Upper lobe of right lung (tissue), 1 donor: Measurements from ENCODE around the gene RPS13. TPM values are rescaled to one million over a fixed set of nuclear protein-coding genes. Genes with fewer than 3 reads are reported as not detected.
"Not testable (repeated sequence)": the region's sequence is repeated elsewhere in the genome, so short reads cannot be mapped to it uniquely, and the experiment has no call there.

Experiments used
- ATAC-seq: fragments of 200-7000 bp; cut with Tn5 transposase; one replicate; pipeline ENCODE4 v1.9.1; 2020; ENCODE audit warnings: mild to moderate bottlenecking, moderate library complexity
- DNase-seq: peaks from one replicate; pipeline ENCODE4 v3.0.0-alpha.2; 2020
- H3K27ac ChIP-seq: fragments of 200-600 bp; one replicate; pipeline ENCODE4 v1.8.0; 2022
- H3K27me3 ChIP-seq: fragments of 200-600 bp; one replicate; pipeline ENCODE4 v1.8.0; 2022; ENCODE audit warnings: mild to moderate bottlenecking
- H3K36me3 ChIP-seq: fragments of 200-600 bp; one replicate; pipeline ENCODE4 v1.8.0; 2022
- H3K4me1 ChIP-seq: fragments of 200-600 bp; one replicate; pipeline ENCODE4 v1.8.0; 2022
- H3K4me3 ChIP-seq: fragments of 200-600 bp; one replicate; pipeline ENCODE4 v1.8.0; 2022; ENCODE audit warnings: mild to moderate bottlenecking
- H3K9me3 ChIP-seq: fragments of 200-600 bp; one replicate; pipeline ENCODE4 v1.8.0; 2022
- CTCF ChIP-seq: fragments of 200-600 bp; IDR thresholded peaks from one replicate; pipeline ENCODE4 v1.8.0; 2022; ENCODE audit warnings: antibody characterized with exemption
- intact Hi-C: fragments of 100-400 bp; cut with DNase I; formaldehyde crosslinking; loops from one replicate; pipeline ENCODE4 v1.11.0; 2022
- total RNA-seq: library from RNA; stranded (reverse); fragmentation: NEBNext Ultra II Directional; extraction: Animal tissue kit (Norgen Biotek cat#: 25700); gene quantifications from one replicate; pipeline ENCODE4 v1.2.1, GENCODE V29; 2021
- donor health status: DM: no; HTN: yes; CAD: no; lungs with severe emphysema.

Gene RPS13
- total RNA-seq, 1 donor from 2014 or later, result 755 TPM

GRCh38 chr11:17046690-17047089 lies 30.8 kb downstream of the RPS13 start:
- no peaks in the 10 kb centered on the region for H3K27me3 ChIP-seq
- TF ChIP-seq CTCF, result no peak
- H3K4me1 ChIP-seq, result no peaks in the 10 kb centered on the region
- DNase-seq, result no peak
- H3K36me3 ChIP-seq, result no peaks in the 10 kb centered on the region
- ATAC-seq, result no peak
- H3K27ac ChIP-seq, result no peak overlapping the region
- no peaks in the 10 kb centered on the region for H3K9me3 ChIP-seq
- no peak overlapping the region for H3K4me3 ChIP-seq
- intact Hi-C loops, result no loop called here

GRCh38 chr11:17036666-17037658 lies 40.5 kb downstream of the RPS13 start:
- ATAC-seq (no peak), DNase-seq (no peak)
- Histone ChIP-seq H3K27ac (no peak overlapping the region), H3K4me1 (no peaks in the 10 kb centered on the region), H3K4me3 (no peak overlapping the region), H3K9me3 (no peaks in the 10 kb centered on the region), H3K36me3 (no peaks in the 10 kb centered on the region), H3K27me3 (no peaks in the 10 kb centered on the region)
- no peak for TF ChIP-seq CTCF
- intact Hi-C loops, result no loop called here

- H3K4me1 ChIP-seq, H3K9me3 ChIP-seq, DNase-seq, H3K36me3 ChIP-seq, ATAC-seq, H3K4me3 ChIP-seq, intact Hi-C loops, H3K27ac ChIP-seq, H3K27me3 ChIP-seq: not testable (repeated sequence)
Observed at GRCh38 chr11:17034027-17034426, 43.4 kb downstream of the RPS13 start.

GRCh38 chr11:17026487-17027082 lies 50.9 kb downstream of the RPS13 start:
- no peak overlapping the region for H3K27ac ChIP-seq
- no peak for ATAC-seq
- H3K9me3 ChIP-seq, result no peaks in the 10 kb centered on the region
- TF ChIP-seq CTCF, result no peak
- H3K4me1 ChIP-seq, result no peaks in the 10 kb centered on the region
- H3K27me3 ChIP-seq, result no peaks in the 10 kb centered on the region
- intact Hi-C loops, result no loop called here
- H3K36me3 ChIP-seq, result no peaks in the 10 kb centered on the region
- DNase-seq, result no peak
- H3K4me3 ChIP-seq, result no peak overlapping the region

- ATAC-seq (no peak), DNase-seq (no peak)
- Histone ChIP-seq H3K27me3 (no peaks in the 10 kb centered on the region), H3K4me1 (no peaks in the 10 kb centered on the region), H3K9me3 (no peaks in the 10 kb centered on the region), H3K4me3 (no peak overlapping the region), H3K36me3 (no peaks in the 10 kb centered on the region), H3K27ac (no peak overlapping the region)
- intact Hi-C loops, result no loop called here
- no peak for TF ChIP-seq CTCF
Observed at GRCh38 chr11:17024924-17025323, 52.5 kb downstream of the RPS13 start.

Other genes starting within 250 kb of the RPS13 start
- gene PLEKHA7, start 63.3 kb downstream of the RPS13 start, total RNA-seq, result 43.6 TPM
- 96.8 TPM for gene PIK3C2A, start 130.3 kb upstream of the RPS13 start, total RNA-seq
- gene NUCB2, start 199.1 kb upstream of the RPS13 start, total RNA-seq, result 69.4 TPM